ENCODE data around the gene ZMYM5.
"Not testable (repeated sequence)": the region's sequence is repeated elsewhere in the genome, so short reads cannot be mapped to it uniquely, and the experiment has no call there.

ZMYM5 gene

DNA sequence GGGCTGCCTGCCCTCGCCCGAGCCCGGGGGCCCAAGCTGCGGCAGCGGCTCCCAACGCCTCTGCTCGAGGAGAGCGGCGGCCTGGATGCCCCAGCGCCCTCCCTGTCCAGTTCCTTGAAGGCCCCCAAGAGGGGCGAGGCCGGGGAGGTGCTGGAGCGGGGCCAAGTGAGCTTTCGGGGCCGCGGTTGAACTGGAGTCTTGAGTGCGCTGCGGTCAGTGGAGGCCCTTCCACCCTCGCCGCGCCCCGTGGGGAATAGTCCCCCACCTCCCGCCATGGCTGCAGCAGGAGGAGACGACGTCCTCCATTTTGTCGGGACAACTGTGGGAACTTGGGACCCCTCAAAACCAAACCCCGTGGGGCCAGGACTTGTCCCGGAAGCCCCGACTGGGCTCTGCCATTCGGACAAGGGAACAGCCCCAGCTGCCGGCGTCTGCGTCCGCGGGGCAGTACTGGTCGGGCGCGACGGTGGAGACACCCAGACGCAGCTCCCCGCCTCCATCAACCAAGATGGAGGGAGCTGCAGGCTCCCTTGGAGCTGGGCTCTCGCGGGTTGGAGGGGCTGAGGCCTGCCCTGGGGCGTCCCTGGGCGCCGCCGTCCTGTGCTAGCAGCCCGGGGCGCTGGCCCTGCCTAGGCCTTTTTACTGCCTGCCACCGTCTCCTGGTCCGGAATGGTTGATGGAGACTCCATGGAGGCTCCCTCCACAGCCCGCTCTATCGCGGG, 736 bp upstream of the ZMYM5 start:
- peak overlapping the region; percentile 83 for H3K4me3 ChIP-seq (ENCODE audit: extremely low read depth, insufficient read depth, low read length, poor library complexity, severe bottlenecking)
- no peaks in the 10 kb centered on the region for H3K9me3 ChIP-seq (ENCODE audit: control insufficient read depth, low read length)
- H3K27ac ChIP-seq (ENCODE audit: low read depth, low read length, severe bottlenecking) = peak overlapping the region; percentile 96
- WGBS, 2 experiments (ENCODE audit: insufficient coverage in 2 of 2) = 23 to 31% methylated on average over 39 to 40 of the region's 54 CpGs
- H3K4me1 ChIP-seq (ENCODE audit: control insufficient read depth, insufficient read depth, low read length, poor library complexity, severe bottlenecking) = peaks cover 7% of the 10 kb centered on the region
- H3K36me3 ChIP-seq (ENCODE audit: control insufficient read depth, insufficient read depth, low read length) = peaks cover 10% of the 10 kb centered on the region

DNA sequence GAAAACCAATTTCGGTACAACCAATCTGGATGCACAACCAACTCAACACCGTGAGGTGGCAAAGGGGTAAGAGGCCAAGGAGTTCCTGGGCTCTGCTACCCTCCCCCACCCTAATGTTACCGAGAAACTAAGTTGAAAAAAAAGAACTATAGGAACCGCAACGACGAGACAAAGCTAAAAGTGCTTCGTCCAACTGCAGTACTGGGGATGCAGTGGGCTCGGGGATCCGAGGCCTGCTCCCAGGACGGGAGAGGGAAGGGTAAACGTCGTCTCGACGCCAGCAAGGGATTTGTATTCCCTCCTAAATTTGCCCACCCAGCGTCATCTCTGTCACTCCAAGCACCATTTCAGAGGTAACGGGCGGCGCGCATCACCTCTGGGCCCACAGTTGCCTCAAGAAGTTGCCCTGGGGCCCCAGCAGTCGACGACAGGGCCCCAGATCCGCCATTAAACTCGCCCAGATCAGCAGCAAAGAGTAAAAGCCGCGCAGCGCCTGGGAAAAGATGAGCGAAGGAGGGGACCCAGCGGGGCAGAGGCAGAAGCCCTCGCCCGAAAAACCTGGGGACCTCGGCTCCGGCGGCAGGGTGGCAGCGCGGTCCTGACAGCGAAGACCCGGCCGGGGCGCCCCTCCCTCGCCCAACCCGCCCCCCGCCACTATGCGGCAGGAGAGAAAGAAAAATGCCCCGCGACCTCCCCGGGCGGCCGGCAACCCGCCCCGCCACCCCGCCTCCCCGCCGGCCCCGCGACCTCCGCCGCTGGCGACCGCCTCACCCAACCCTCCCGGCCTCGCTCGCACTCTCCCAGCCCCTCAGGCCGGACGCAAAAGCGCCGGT, 752 bp downstream of the ZMYM5 start:
- H3K36me3 ChIP-seq (ENCODE audit: control insufficient read depth, insufficient read depth, low read length) = peaks cover 25% of the 10 kb centered on the region
- 0% methylated on average over 33 to 35 of the region's 66 CpGs for WGBS, 2 experiments (ENCODE audit: insufficient coverage in 2 of 2)
- H3K4me1 ChIP-seq (ENCODE audit: control insufficient read depth, insufficient read depth, low read length, poor library complexity, severe bottlenecking) = peaks cover 7% of the 10 kb centered on the region
- H3K9me3 ChIP-seq (ENCODE audit: control insufficient read depth, low read length) = no peaks in the 10 kb centered on the region
- peak overlapping the region; percentile 83 for H3K4me3 ChIP-seq (ENCODE audit: extremely low read depth, insufficient read depth, low read length, poor library complexity, severe bottlenecking)
- peak overlapping the region; percentile 96 for H3K27ac ChIP-seq (ENCODE audit: low read depth, low read length, severe bottlenecking)

DNA sequence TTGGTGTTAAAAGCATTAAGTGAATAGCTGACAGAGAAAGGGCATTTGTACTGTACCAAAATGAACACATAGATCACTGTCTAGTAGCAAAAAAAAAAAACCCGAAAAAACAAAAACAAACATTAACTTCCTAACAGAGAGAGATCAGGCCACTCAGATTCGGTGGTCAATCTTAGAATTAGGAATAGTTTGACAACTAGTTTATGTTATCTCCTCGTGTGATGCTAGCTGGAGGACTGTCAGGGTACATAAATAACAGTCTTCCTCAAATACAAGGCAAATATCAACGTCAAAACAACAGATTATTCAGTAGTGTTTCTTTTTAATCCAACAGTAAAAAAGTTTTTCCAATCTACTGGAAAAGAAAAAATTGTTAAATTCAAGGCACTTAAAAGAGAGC, 1.7 kb downstream of the ZMYM5 start:
- Histone ChIP-seq H3K27ac (ENCODE audit: low read depth, low read length, severe bottlenecking) (no peak overlapping the region), H3K4me1 (ENCODE audit: control insufficient read depth, insufficient read depth, low read length, poor library complexity, severe bottlenecking) (peaks cover 7% of the 10 kb centered on the region), H3K4me3 (ENCODE audit: extremely low read depth, insufficient read depth, low read length, poor library complexity, severe bottlenecking) (peak overlapping the region; percentile 83), H3K36me3 (ENCODE audit: control insufficient read depth, insufficient read depth, low read length) (peaks cover 30% of the 10 kb centered on the region), H3K9me3 (ENCODE audit: control insufficient read depth, low read length) (no peaks in the 10 kb centered on the region)
- 100% methylated on average over 2 of the region's 4 CpGs; no CpG with 5 or more reads in 1 of the 2 experiments for WGBS, 2 experiments (ENCODE audit: insufficient coverage in 2 of 2)

DNA sequence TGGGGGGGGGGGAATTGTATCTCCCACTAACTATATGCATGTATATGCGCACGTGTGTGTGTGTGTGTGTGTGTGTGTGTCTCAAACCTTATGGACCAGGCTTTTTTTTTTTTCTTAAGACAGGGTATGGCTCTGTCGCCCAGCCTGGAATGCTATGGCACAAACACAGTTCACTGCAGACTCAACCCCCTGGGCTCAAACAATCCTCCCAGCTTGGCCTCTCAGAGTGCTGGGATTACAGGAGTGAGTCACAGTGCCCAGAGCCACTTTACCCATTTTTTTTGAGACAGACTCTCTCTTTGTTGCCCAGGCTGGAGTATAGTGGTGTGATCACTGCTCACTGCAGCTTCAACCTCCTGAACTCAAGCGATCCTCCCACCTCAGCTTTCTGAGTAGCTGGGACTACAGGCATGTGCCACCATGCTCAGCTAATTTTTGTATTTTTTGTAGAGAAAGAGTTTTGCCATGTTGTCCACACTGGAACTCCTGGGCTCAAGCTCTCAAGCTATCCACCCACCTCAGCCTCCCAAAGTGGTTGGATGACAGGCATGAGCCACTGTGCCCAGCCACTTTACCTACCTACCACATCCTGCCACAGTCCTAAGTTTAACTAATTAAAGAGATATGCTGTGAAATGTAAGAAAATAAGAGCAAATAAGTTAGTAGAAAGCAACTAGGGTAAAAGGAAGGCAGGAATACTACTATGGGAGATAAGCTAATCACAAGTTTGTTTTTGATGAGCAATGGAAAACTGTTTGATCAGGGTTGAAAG, 2.4 kb downstream of the ZMYM5 start:
- WGBS, 2 experiments (ENCODE audit: insufficient coverage in 2 of 2) = 82% methylated on average over 2 of the region's 4 CpGs; no CpG with 5 or more reads in 1 of the 2 experiments
- H3K4me1 ChIP-seq (ENCODE audit: control insufficient read depth, insufficient read depth, low read length, poor library complexity, severe bottlenecking) = peaks cover 7% of the 10 kb centered on the region
- peaks cover 36% of the 10 kb centered on the region for H3K36me3 ChIP-seq (ENCODE audit: control insufficient read depth, insufficient read depth, low read length)
- H3K9me3 ChIP-seq (ENCODE audit: control insufficient read depth, low read length) = no peaks in the 10 kb centered on the region
- H3K27ac ChIP-seq (ENCODE audit: low read depth, low read length, severe bottlenecking) = peak overlapping the region; percentile 66
- no peak overlapping the region for H3K4me3 ChIP-seq (ENCODE audit: extremely low read depth, insufficient read depth, low read length, poor library complexity, severe bottlenecking)

DNA sequence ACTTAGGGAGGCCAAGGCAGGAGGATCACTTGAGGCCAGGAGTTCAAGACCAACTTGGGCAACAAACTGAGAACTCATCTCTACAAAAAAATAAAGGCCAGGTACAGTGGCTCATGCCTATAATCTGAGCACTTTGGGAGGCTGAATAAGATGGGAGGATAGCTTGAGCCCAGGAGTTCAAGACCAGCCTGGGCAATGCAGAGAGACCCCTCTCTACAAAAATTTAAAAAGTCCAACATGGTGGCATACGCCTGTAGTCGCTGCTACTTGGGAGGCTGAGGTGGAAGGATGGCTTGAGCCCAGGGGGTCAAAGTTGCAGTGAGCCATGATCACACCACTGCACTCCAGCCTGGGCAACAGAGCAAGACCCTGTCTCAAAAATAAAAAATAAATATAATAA, 5.8 kb downstream of the ZMYM5 start:
- H3K27ac ChIP-seq (ENCODE audit: low read depth, low read length, severe bottlenecking); H3K4me1 ChIP-seq (ENCODE audit: control insufficient read depth, insufficient read depth, low read length, poor library complexity, severe bottlenecking); H3K9me3 ChIP-seq (ENCODE audit: control insufficient read depth, low read length); H3K4me3 ChIP-seq (ENCODE audit: extremely low read depth, insufficient read depth, low read length, poor library complexity, severe bottlenecking): not testable (repeated sequence)
- WGBS, 2 experiments (ENCODE audit: insufficient coverage in 2 of 2) = 100% methylated on average over 2 of the region's 2 CpGs; no CpG with 5 or more reads in 1 of the 2 experiments
- peaks cover 57% of the 10 kb centered on the region for H3K36me3 ChIP-seq (ENCODE audit: control insufficient read depth, insufficient read depth, low read length)

DNA sequence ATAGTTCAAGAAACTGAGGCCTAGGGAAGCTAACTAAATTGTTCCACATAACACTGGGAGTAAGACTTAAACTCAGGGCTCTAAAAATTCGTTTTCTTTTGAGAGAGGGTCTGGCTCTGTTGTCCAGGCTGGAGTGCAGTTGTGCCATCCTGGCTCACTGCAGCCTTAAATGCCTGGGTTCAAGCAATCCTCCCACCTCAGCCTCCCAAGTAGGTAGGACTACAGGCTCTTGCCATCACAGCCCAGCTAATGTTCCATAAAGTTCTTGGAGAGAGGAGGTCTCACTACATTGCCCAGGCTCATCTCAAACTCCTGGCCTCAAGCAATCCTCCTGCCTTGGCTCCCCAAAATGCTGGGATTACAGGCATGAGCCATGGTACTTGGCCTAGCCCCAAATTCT, 10.7 kb downstream of the ZMYM5 start:
- no peak overlapping the region for H3K4me3 ChIP-seq (ENCODE audit: extremely low read depth, insufficient read depth, low read length, poor library complexity, severe bottlenecking)
- no peaks in the 10 kb centered on the region for H3K4me1 ChIP-seq (ENCODE audit: control insufficient read depth, insufficient read depth, low read length, poor library complexity, severe bottlenecking)
- H3K27ac ChIP-seq (ENCODE audit: low read depth, low read length, severe bottlenecking) = no peak overlapping the region
- H3K9me3 ChIP-seq (ENCODE audit: control insufficient read depth, low read length) = no peaks in the 10 kb centered on the region
- 89 to 100% methylated on average over 1 of the region's 1 CpG for WGBS, 2 experiments (ENCODE audit: insufficient coverage in 2 of 2)
- peaks cover 70% of the 10 kb centered on the region for H3K36me3 ChIP-seq (ENCODE audit: control insufficient read depth, insufficient read depth, low read length)

DNA sequence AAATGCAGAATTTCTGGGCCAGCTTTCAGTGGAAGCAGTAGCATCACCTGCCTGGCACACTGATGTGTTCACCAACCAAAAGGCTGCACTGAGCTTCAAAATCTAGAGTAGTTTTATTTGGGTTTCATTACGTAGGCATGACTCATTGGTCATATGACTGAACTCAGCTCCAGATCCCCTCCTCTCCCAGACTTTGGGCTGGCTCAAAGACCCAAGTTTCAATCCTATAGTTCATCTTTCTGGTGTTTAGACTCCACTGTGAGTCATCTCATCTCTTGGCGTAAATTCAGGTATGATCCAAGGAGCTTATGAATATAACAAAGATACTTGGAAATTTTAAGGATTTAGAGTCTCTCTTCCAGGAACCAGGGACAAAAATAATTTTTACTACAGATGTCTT, 17.7 kb downstream of the ZMYM5 start:
- Histone ChIP-seq H3K36me3 (ENCODE audit: control insufficient read depth, insufficient read depth, low read length) (peaks cover 67% of the 10 kb centered on the region), H3K4me1 (ENCODE audit: control insufficient read depth, insufficient read depth, low read length, poor library complexity, severe bottlenecking) (peaks cover 9% of the 10 kb centered on the region), H3K9me3 (ENCODE audit: control insufficient read depth, low read length) (no peaks in the 10 kb centered on the region), H3K27ac (ENCODE audit: low read depth, low read length, severe bottlenecking) (peak overlapping the region; percentile 34), H3K4me3 (ENCODE audit: extremely low read depth, insufficient read depth, low read length, poor library complexity, severe bottlenecking) (no peak overlapping the region)
- 89% methylated on average over 1 of the region's 2 CpGs; no CpG with 5 or more reads in 1 of the 2 experiments for WGBS, 2 experiments (ENCODE audit: insufficient coverage in 2 of 2)

DNA sequence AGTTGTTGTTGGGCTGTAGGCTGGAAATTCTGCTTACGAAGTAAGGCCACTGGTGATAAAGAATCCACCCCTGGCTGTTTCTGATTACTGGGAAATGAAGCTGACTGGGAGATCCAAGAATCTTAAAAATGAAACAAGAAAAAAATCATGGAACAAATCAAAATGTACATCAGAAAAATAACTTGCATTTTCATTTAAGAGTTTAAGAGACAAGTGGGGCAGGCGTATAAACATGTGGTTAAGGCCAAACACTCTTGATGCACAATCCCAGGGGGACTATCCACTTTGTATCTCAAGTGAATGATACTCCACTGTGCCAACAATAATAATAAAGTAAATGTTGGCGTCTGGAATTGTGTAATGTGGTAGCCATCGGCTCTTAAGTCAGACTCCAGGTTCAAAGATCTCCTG, 24.6 kb downstream of the ZMYM5 start:
- no CpG with 5 or more reads among the region's 4 CpGs for WGBS, 2 experiments (ENCODE audit: insufficient coverage in 2 of 2)
- H3K9me3 ChIP-seq (ENCODE audit: control insufficient read depth, low read length) = no peaks in the 10 kb centered on the region
- H3K4me1 ChIP-seq (ENCODE audit: control insufficient read depth, insufficient read depth, low read length, poor library complexity, severe bottlenecking) = no peaks in the 10 kb centered on the region
- no peak overlapping the region for H3K27ac ChIP-seq (ENCODE audit: low read depth, low read length, severe bottlenecking)
- H3K36me3 ChIP-seq (ENCODE audit: control insufficient read depth, insufficient read depth, low read length) = peaks cover 72% of the 10 kb centered on the region
- H3K4me3 ChIP-seq (ENCODE audit: extremely low read depth, insufficient read depth, low read length, poor library complexity, severe bottlenecking) = no peak overlapping the region

DNA sequence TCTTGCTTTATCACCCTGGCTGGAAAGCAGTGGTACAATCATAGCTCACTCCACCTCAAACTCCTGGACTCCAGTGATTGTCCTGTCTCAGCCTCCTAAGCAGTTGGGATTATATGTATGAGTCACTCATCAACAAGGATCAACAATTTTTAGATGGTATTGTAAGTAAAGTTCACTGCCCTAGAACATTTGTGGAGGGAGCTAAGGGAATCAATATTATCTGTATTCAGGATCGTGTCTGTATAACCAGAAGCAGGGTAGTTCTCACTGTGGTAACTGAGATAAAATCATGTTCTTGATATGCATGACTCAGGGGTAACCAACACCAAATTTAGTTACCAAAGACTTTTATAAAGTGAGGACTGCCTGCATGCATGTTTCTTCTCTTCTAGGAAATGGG, 27.0 kb downstream of the ZMYM5 start:
- H3K27ac ChIP-seq (ENCODE audit: low read depth, low read length, severe bottlenecking) = no peak overlapping the region
- no peak overlapping the region for H3K4me3 ChIP-seq (ENCODE audit: extremely low read depth, insufficient read depth, low read length, poor library complexity, severe bottlenecking)
- H3K36me3 ChIP-seq (ENCODE audit: control insufficient read depth, insufficient read depth, low read length) = peaks cover 70% of the 10 kb centered on the region
- H3K4me1 ChIP-seq (ENCODE audit: control insufficient read depth, insufficient read depth, low read length, poor library complexity, severe bottlenecking) = no peaks in the 10 kb centered on the region
- no peaks in the 10 kb centered on the region for H3K9me3 ChIP-seq (ENCODE audit: control insufficient read depth, low read length)
- WGBS, 2 experiments (ENCODE audit: insufficient coverage in 2 of 2) = 80 to 100% methylated on average over 1 of the region's 1 CpG

DNA sequence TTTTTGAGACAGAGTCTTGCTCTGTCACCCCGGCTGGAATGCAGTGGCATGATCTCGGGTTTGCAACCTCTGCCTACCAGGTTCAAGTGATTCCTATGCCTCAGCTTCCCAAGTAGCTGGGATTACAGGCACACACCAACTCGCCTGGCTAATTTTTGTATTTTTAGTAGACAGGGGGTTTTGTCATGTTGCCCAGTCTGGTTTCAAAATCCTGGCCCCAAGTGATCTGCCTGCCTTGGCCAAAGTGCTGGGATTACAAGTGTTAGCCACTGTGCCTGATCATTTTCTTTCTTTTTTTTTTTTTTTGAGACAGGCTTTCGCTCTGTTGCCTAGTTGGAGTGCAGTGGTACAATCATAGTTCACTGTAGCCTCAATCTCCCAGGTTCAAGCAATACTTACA, 28.7 kb downstream of the ZMYM5 start:
- Histone ChIP-seq H3K27ac (ENCODE audit: low read depth, low read length, severe bottlenecking) (no peak overlapping the region), H3K36me3 (ENCODE audit: control insufficient read depth, insufficient read depth, low read length) (peaks cover 82% of the 10 kb centered on the region), H3K4me1 (ENCODE audit: control insufficient read depth, insufficient read depth, low read length, poor library complexity, severe bottlenecking) (no peaks in the 10 kb centered on the region), H3K4me3 (ENCODE audit: extremely low read depth, insufficient read depth, low read length, poor library complexity, severe bottlenecking) (no peak overlapping the region), H3K9me3 (ENCODE audit: control insufficient read depth, low read length) (no peaks in the 10 kb centered on the region)
- WGBS, 2 experiments (ENCODE audit: insufficient coverage in 2 of 2) = 89 to 90% methylated on average over 2 to 3 of the region's 4 CpGs

Data from mesodermal cell (in vitro differentiated cells).